GM12878 (cell line): Measurements from ENCODE around the gene HYAL1. TPM values are rescaled to one million over a fixed set of nuclear protein-coding genes. Genes with fewer than 3 reads are reported as not detected.

ENCODE experiments used
- ATAC-seq: fragments of 200-7000 bp; cut with Tn5 transposase; 3 replicates; pipeline ENCODE4 v1.9.1; 2020; ENCODE audit warnings: mild to moderate bottlenecking, moderate library complexity
- BruUV-seq: library from RNA; stranded (reverse); fragments of 400-500 nt; replicated peaks from 2 replicates; lab custom pipeline; 2021; lab: Mats Ljungman, UMichigan
- CTCF ChIA-PET: fragments of 300-600 bp; sonication (Branson Sonifier 250); formaldehyde crosslinking; extraction: SDS; loops from one replicate; lab custom pipeline; 2021; ENCODE audit warnings: inconsistent platforms; lab: Yijun Ruan, JAX
- POLR2A ChIA-PET: fragments of 350-600 bp; formaldehyde crosslinking; extraction: SDS; loops from one replicate; lab custom pipeline; 2021; ENCODE audit warnings: inconsistent platforms; lab: Charles Lee
- RAD21 ChIA-PET: fragments of 300-600 bp; sonication (Branson Sonifier 250); formaldehyde crosslinking; loops from one replicate; lab custom pipeline; 2023; ENCODE audit warnings: antibody characterized with exemption; ENCODE audit not compliant: unreplicated experiment; lab: Charles Lee
- SMC1A ChIA-PET: fragments of 300-600 bp; sonication (Branson Sonifier 250); formaldehyde crosslinking; loops from one replicate; lab custom pipeline; 2023; ENCODE audit not compliant: unreplicated experiment, uncharacterized antibody; lab: Charles Lee
- DNase-seq: peaks from one replicate; pipeline ENCODE4 v3.0.0-alpha.2; 2011; ENCODE audit warnings: low read depth, low spot score
- FAIRE-seq: peaks from 3 replicates; lab custom pipeline; 2011; peaks lifted over from hg19 to GRCh38; lab: Jason Lieb, UNC
- H2AFZ ChIP-seq: 2 replicates; pipeline ENCODE4 v1.6.0; 2011; ENCODE audit warnings: low read depth, low read length, control low read depth; ENCODE audit not compliant: control insufficient read depth
- H3K27ac ChIP-seq: 2 replicates; pipeline ENCODE4 v1.5.1; 2011; ENCODE audit warnings: control low read depth; ENCODE audit not compliant: control insufficient read depth, insufficient read depth
- H3K27me3 ChIP-seq, 2 experiments: replicated peaks in 1 of 2; 2 replicates each; pipeline versions ENCODE4 v1.6.0 to v1.6.1; 2011; ENCODE audit warnings: low read length in 1 of 2; ENCODE audit not compliant: control insufficient read depth in 2 of 2, insufficient read depth in 2 of 2
- H3K36me3 ChIP-seq, 2 experiments: 2 replicates each; pipeline ENCODE4 v1.5.1; 2011; ENCODE audit warnings: low read length in 1 of 2; ENCODE audit not compliant: control insufficient read depth in 2 of 2, insufficient read depth in 2 of 2
- H3K4me1 ChIP-seq: 2 replicates; pipeline ENCODE4 v1.6.1; 2011; ENCODE audit warnings: mild to moderate bottlenecking, low read length, moderate library complexity, mixed read lengths; ENCODE audit not compliant: control insufficient read depth, insufficient read depth
- H3K4me2 ChIP-seq: 2 replicates; pipeline ENCODE4 v1.6.0; 2011; ENCODE audit warnings: control low read depth; ENCODE audit not compliant: control insufficient read depth, insufficient read depth
- H3K4me3 ChIP-seq: fragments of 200-600 bp; sonication (generic); 2 replicates; pipeline ENCODE4 v1.5.1; 2016
- H3K79me2 ChIP-seq: 2 replicates; pipeline ENCODE4 v1.6.0; 2011; ENCODE audit warnings: low read length; ENCODE audit not compliant: control insufficient read depth, insufficient read depth
- H3K9ac ChIP-seq: 2 replicates; pipeline ENCODE4 v1.8.0; 2011; ENCODE audit warnings: low read length, control low read depth, mixed read lengths; ENCODE audit not compliant: control insufficient read depth, insufficient read depth
- H3K9me3 ChIP-seq: replicated peaks from 3 replicates; pipeline ENCODE4 v1.5.1; 2011; ENCODE audit warnings: mild to moderate bottlenecking, low read length; ENCODE audit not compliant: control insufficient read depth, insufficient read depth
- H4K20me1 ChIP-seq: 2 replicates; pipeline ENCODE4 v1.6.0; 2011; ENCODE audit not compliant: control insufficient read depth, insufficient read depth
- BCLAF1 ChIP-seq: fragments of 450-650 bp; IDR thresholded peaks from 2 replicates; pipeline ENCODE4 v1.6.1; 2017; ENCODE audit warnings: antibody characterized with exemption, mild to moderate bottlenecking, moderate library complexity
- SREBF2 ChIP-seq: IDR thresholded peaks from 2 replicates; pipeline ENCODE4 v1.6.1; 2012; ENCODE audit warnings: mild to moderate bottlenecking, low read length
- TARDBP ChIP-seq: IDR thresholded peaks from 2 replicates; pipeline ENCODE4 v1.6.1; 2016; ENCODE audit warnings: borderline replicate concordance
- WGBS: methylation state at CpG from one replicate; pipeline ENCODE4 v1.1.6; 2016; ENCODE audit warnings: low lambda C conversion rate; ENCODE audit not compliant: insufficient replicate concordance, insufficient coverage; ENCODE audit errors: missing lambda C conversion rate; 5-methylcytosine and 5-hydroxymethylcytosine counted together
- in situ Hi-C: fragments of 300-500 bp; cut with MboI; formaldehyde crosslinking; loops from 9 replicates; pipeline ENCODE4 v1.14.3; 2018; ENCODE audit warnings: mixed read lengths
- intact Hi-C: fragments of 100-400 bp; cut with micrococcal nuclease; formaldehyde crosslinking; loops from one replicate; pipeline ENCODE4 v1.14.2; 2022; ENCODE audit not compliant: unreplicated experiment
- polyA plus RNA-seq, 11 experiments: library from polyadenylated mRNA; depleted of rRNA in 4 of 11; unstranded in 6 of 11; stranded (reverse) in 5 of 11; fragments of >200 nt; fragmentation: Nextera tagmentation in 4 of 11; fragmentation: Illumina TruSeq in 1 of 11; extraction: Ambion mirVana in 4 of 11; extraction: Trizol in 1 of 11; gene quantifications; 1 replicate in 1 of 11; 2 replicates in 10 of 11; pipeline versions ENCODE4 v1.2.1 to v1.2.3, GENCODE V29; 2011 to 2016; ENCODE audit warnings: inconsistent platforms in 2 of 11, missing spikeins in 2 of 11, low read depth in 1 of 11
- total RNA-seq, 4 experiments: library from RNA; depleted of rRNA in 3 of 4; stranded (reverse); fragments of >200 nt in 3 of 4; fragmentation: Illumina TruSeq in 1 of 4; extraction: Trizol in 1 of 4; gene quantifications; 2 replicates each; pipeline versions ENCODE4 v1.2.1 to v1.2.3, GENCODE V29; 2013 to 2021
- TF ChIP-seq, protein P1 (sequence below): fragments of 450-650 bp; IDR thresholded peaks from 2 replicates; pipeline ENCODE4 v1.6.1; 2014; ENCODE audit warnings: mild to moderate bottlenecking

The HYAL1 gene
- total and polyA plus RNA-seq, 10 of the 15 experiments (the other 5 are each of a cell fraction or from before 2014, with no cell fraction given), result 0.04 to 0.55 (median 0.18) TPM; not detected in 2

DNA sequence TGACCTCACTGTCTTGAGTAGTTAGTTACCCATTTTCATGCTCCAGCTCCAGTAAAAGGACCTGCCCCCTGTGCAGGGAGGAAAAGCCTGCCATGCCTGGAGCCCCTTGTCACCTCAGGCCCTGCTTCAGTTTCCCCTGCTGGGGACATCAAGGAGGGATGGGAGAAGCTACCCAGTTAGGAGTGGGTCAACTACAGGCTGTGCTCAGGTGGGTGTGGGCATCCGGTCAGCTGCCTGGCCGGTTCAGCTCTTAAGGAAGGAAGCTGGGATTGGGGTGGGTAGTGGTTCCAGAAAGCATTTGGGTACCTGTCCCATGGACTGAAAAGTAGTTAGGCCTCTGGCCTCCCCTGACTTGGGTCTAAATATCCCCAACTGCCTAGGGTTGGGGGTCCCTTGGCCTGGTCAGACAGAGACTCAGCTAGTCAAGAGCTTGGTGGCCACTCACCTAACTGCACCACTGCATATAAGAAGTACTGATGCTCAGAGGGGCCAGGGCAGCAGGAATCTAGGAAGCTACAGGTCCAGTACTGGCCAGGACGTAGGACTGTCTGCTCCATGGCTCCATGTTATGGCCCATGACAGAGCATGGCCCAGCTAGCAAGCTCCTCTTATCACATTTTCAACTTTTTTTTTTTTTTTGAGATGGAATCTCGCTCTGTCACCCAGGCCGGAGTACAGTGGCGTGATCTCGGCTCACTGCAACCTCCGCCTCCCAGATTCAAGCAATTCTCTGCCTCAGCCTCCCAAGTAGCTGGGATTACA lies 23.9 kb downstream of the HYAL1 start:
- H3K79me2 ChIP-seq, result no peaks in the 10 kb centered on the region
- ATAC-seq (no peak), FAIRE-seq (no peak), DNase-seq (no peak)
- H4K20me1 ChIP-seq, result no peaks in the 10 kb centered on the region
- H3K4me1 ChIP-seq, result no peaks in the 10 kb centered on the region
- ChIA-PET RAD21 (no interaction called here), CTCF (interaction anchor here (1.5 to 2.4 kb wide), 3 partner anchors 45 to 159 kb away, joined by 3 to 7 read pairs (median 6); partner anchors contain the start of gene GNAT1), POLR2A (interaction anchor here (0.6 to 1.1 kb wide), 3 partner anchors 19 to 888 kb away, joined by 4 to 8 read pairs (median 5); no protein-coding TSS in a partner anchor), SMC1A (interaction anchor here (1.3 kb wide), 1 partner anchor 84 kb away, joined by 5 read pairs; no protein-coding TSS in a partner anchor)
- 62% methylated on average over 6 of the region's 8 CpGs for WGBS
- no TSS peak for BruUV-seq
- no peak overlapping the region for H3K9ac ChIP-seq
- in situ Hi-C loops (no loop called here), intact Hi-C loops (no loop called here)
- H3K27me3 ChIP-seq, result peaks cover 7 to 8% of the 10 kb centered on the region in 2 experiments; a peak in 3 of 4 replicates
- no peak overlapping the region for H3K4me3 ChIP-seq
- TF ChIP-seq TARDBP, result no peak
- TF ChIP-seq, protein P1, sequence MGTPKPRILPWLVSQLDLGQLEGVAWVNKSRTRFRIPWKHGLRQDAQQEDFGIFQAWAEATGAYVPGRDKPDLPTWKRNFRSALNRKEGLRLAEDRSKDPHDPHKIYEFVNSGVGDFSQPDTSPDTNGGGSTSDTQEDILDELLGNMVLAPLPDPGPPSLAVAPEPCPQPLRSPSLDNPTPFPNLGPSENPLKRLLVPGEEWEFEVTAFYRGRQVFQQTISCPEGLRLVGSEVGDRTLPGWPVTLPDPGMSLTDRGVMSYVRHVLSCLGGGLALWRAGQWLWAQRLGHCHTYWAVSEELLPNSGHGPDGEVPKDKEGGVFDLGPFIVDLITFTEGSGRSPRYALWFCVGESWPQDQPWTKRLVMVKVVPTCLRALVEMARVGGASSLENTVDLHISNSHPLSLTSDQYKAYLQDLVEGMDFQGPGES, result no peak
- no peak for TF ChIP-seq SREBF2
- TF ChIP-seq BCLAF1, result no peak
- H3K9me3 ChIP-seq, result no peaks in the 10 kb centered on the region
- H3K27ac ChIP-seq, result no peak overlapping the region
- H2AFZ ChIP-seq, result no peak overlapping the region
- no peaks in the 10 kb centered on the region for H3K36me3 ChIP-seq
- no peak overlapping the region for H3K4me2 ChIP-seq
